Chondrocyte (in vitro differentiated cells): Measurements from ENCODE around the gene HDDC3. TPM values are rescaled to one million over a fixed set of nuclear protein-coding genes. Genes with fewer than 3 reads are reported as not detected.
"Not testable (repeated sequence)": the region's sequence is repeated elsewhere in the genome, so short reads cannot be mapped to it uniquely, and the experiment has no call there.

Experiments
- DNase-seq: peaks from one replicate; pipeline ENCODE4 v3.0.0; 2021; ENCODE audit warnings: mixed read lengths, low spot score
- H3K27ac Mint-ChIP-seq: one replicate; pipeline ENCODE4 v1.8.0; 2021; ENCODE audit warnings: mild to moderate bottlenecking, moderate library complexity, mixed read lengths; ENCODE audit not compliant: unreplicated experiment
- H3K27me3 Mint-ChIP-seq: 2 replicates; pipeline ENCODE4 v1.8.0; 2021; ENCODE audit warnings: low read depth, mixed read lengths
- H3K36me3 Mint-ChIP-seq: 2 replicates; pipeline ENCODE4 v1.8.0; 2021; ENCODE audit warnings: low read depth, mixed read lengths
- H3K4me1 Mint-ChIP-seq: 2 replicates; pipeline ENCODE4 v1.8.0; 2021; ENCODE audit warnings: low read depth, mild to moderate bottlenecking, mixed read lengths
- H3K4me3 Mint-ChIP-seq: one replicate; pipeline ENCODE4 v1.8.0; 2021; ENCODE audit warnings: mild to moderate bottlenecking, moderate library complexity, mixed read lengths; ENCODE audit not compliant: unreplicated experiment
- H3K9me3 Mint-ChIP-seq: 2 replicates; pipeline ENCODE4 v1.8.0; 2021; ENCODE audit warnings: low read depth, mixed read lengths
- total RNA-seq: library from RNA; stranded (reverse); gene quantifications from 3 replicates; pipeline ENCODE4 v1.2.1, GENCODE V29; 2021
- TF ChIP-seq, protein P1 (sequence below): fragments of 200-600 bp; sonication (generic); IDR thresholded peaks from 2 replicates; pipeline ENCODE4 v1.5.0; 2021; ENCODE audit warnings: antibody characterized with exemption, mild to moderate bottlenecking, moderate library complexity

HDDC3 gene
- total RNA-seq, 1 donor from 2014 or later = 10.8 TPM

GRCh38 chr15:90929246-90930019 lies 2.9 kb downstream of the HDDC3 start:
- Mint-ChIP-seq H3K9me3 (no peaks in the 10 kb centered on the region), H3K4me1 (peaks cover 15% of the 10 kb centered on the region), H3K4me3 (no peak overlapping the region), H3K27ac (no peak overlapping the region), H3K27me3 (no peaks in the 10 kb centered on the region), H3K36me3 (no peaks in the 10 kb centered on the region)
- TF ChIP-seq, protein P1, sequence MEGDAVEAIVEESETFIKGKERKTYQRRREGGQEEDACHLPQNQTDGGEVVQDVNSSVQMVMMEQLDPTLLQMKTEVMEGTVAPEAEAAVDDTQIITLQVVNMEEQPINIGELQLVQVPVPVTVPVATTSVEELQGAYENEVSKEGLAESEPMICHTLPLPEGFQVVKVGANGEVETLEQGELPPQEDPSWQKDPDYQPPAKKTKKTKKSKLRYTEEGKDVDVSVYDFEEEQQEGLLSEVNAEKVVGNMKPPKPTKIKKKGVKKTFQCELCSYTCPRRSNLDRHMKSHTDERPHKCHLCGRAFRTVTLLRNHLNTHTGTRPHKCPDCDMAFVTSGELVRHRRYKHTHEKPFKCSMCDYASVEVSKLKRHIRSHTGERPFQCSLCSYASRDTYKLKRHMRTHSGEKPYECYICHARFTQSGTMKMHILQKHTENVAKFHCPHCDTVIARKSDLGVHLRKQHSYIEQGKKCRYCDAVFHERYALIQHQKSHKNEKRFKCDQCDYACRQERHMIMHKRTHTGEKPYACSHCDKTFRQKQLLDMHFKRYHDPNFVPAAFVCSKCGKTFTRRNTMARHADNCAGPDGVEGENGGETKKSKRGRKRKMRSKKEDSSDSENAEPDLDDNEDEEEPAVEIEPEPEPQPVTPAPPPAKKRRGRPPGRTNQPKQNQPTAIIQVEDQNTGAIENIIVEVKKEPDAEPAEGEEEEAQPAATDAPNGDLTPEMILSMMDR = no peak
- no peak for DNase-seq

- H3K27me3 Mint-ChIP-seq, H3K36me3 Mint-ChIP-seq, H3K4me3 Mint-ChIP-seq, DNase-seq, H3K27ac Mint-ChIP-seq, H3K9me3 Mint-ChIP-seq: not testable (repeated sequence)
- H3K4me1 Mint-ChIP-seq = peaks cover 10% of the 10 kb centered on the region
Observed at GRCh38 chr15:90928106-90928505, 4.2 kb downstream of the HDDC3 start.

DNA sequence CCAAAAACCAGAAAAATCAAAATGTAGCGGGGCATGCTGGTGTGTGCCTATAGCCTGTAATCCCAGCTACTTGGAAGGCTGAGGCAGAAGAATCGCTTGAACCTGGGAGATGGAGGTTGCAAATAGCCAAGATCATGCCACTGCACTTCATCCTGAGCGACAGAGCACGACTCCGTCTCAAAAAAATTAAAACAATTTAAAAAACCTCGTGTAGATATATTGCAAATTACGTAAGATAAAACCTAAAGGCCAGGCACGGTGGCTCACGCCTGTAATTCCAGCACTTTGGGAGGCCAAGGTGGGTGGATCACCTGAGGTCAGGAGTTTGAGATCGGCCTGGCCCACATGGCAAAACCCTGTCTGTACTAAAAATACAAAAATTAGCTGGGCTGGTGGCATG lies 5.6 kb downstream of the HDDC3 start:
- H3K4me1 Mint-ChIP-seq, H3K27ac Mint-ChIP-seq, H3K9me3 Mint-ChIP-seq, H3K4me3 Mint-ChIP-seq, H3K27me3 Mint-ChIP-seq, DNase-seq, H3K36me3 Mint-ChIP-seq: not testable (repeated sequence)

- no peak for DNase-seq
- Mint-ChIP-seq H3K36me3 (peaks cover 10% of the 10 kb centered on the region), H3K27ac (no peak overlapping the region), H3K4me1 (no peaks in the 10 kb centered on the region), H3K27me3 (no peaks in the 10 kb centered on the region), H3K4me3 (no peak overlapping the region), H3K9me3 (no peaks in the 10 kb centered on the region)
- TF ChIP-seq, protein P1 = no peak
Observed at GRCh38 chr15:90924375-90924774, 8.0 kb downstream of the HDDC3 start.

DNA sequence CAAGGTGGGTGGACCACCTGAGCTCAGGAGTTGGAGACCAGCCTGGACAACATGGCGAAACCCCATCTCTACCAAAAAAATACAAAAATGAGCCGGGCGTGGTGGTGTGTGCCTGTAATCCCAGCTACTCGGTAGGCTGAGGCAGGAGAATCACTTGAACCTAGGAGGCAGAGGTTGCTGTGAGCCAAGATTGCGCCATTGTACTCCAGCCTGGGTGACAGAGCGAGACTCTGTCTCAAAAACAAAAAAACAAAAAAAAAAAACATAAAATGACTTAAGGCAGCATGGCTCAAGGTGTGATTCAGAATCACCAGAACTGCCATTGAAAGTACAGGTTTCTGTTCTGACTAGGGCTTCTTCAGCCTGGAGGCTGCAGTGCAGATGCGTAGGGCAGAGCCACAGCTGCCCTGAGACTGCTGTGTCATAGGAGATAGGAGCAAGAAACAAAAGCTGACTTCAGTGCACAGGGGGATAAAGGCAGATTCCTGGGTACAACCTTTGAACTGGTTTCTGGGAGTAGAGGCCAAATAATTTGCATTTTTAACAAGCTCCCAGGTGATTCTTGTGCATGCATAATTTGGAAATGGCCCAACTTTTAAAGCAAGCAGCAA lies 9.5 kb downstream of the HDDC3 start:
- H3K27ac Mint-ChIP-seq, DNase-seq, H3K9me3 Mint-ChIP-seq, H3K4me1 Mint-ChIP-seq, H3K4me3 Mint-ChIP-seq, H3K27me3 Mint-ChIP-seq: not testable (repeated sequence)
- peaks cover 17% of the 10 kb centered on the region for H3K36me3 Mint-ChIP-seq

- no peaks in the 10 kb centered on the region for H3K9me3 Mint-ChIP-seq
- H3K4me3 Mint-ChIP-seq = no peak overlapping the region
- H3K27ac Mint-ChIP-seq = no peak overlapping the region
- TF ChIP-seq, protein P1 = no peak
- no peaks in the 10 kb centered on the region for H3K4me1 Mint-ChIP-seq
- no peak for DNase-seq
- no peaks in the 10 kb centered on the region for H3K27me3 Mint-ChIP-seq
- H3K36me3 Mint-ChIP-seq = peaks cover 22% of the 10 kb centered on the region
Observed at GRCh38 chr15:90921887-90922286, 10.5 kb downstream of the HDDC3 start.

DNA sequence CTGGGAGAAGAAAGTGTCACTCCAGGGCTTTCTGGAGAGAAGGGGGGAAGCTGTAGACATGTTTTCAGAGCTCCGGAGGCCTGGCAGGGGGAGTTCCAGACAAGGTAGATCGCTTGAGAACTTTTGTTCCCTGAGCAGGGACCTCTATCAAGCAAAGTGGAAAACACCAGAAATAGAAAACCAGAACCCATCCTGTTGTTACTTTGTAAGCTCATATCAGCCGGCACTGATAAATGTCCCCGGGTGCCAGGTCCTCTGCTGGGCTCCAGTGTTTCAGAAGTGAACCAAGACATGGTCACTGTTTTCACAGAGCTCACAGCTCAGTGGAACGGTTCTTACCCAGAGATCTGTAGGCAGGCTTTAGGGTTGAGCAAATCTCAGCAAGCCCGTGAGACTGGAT lies 13.5 kb downstream of the HDDC3 start:
- no peak for DNase-seq
- no peak overlapping the region for H3K27ac Mint-ChIP-seq
- H3K4me1 Mint-ChIP-seq = peaks cover 10% of the 10 kb centered on the region
- no peaks in the 10 kb centered on the region for H3K27me3 Mint-ChIP-seq
- H3K4me3 Mint-ChIP-seq = no peak overlapping the region
- H3K9me3 Mint-ChIP-seq = no peaks in the 10 kb centered on the region
- peaks cover 32% of the 10 kb centered on the region for H3K36me3 Mint-ChIP-seq
- TF ChIP-seq, protein P1 = no peak
